GM21526 (cell line): ENCODE data around the gene TFF3.
"Not testable (repeated sequence)": the region's sequence is repeated elsewhere in the genome, so short reads cannot be mapped to it uniquely, and the experiment has no call there.

Experiments
- ATAC-seq: cut with Tn5 transposase; IDR thresholded peaks from one replicate; pipeline ENCODE4 v1.9.1; 2021; ENCODE audit warnings: moderate library complexity; ENCODE audit not compliant: unreplicated experiment, low FRiP score

Gene TFF3

GRCh38 chr21:42307106-42307505 is 8.1 kb downstream of the TFF3 start:
- no peak for ATAC-seq

- ATAC-seq: no peak
These were observed 8.7 kb downstream of the TFF3 start for GRCh38 chr21:42306366-42307035.

- no peak for ATAC-seq
These were observed 9.5 kb downstream of the TFF3 start for GRCh38 chr21:42305707-42306147.

GRCh38 chr21:42304556-42305454 is 10.4 kb downstream of the TFF3 start:
- ATAC-seq: no peak

GRCh38 chr21:42303443-42303842 is 11.8 kb downstream of the TFF3 start:
- no peak for ATAC-seq

GRCh38 chr21:42302794-42303193 is 12.4 kb downstream of the TFF3 start:
- ATAC-seq: no peak

- ATAC-seq: no peak
These were observed 13.0 kb downstream of the TFF3 start for GRCh38 chr21:42302076-42302650.

- no peak for ATAC-seq
These were observed 13.7 kb downstream of the TFF3 start for GRCh38 chr21:42301371-42302075.

GRCh38 chr21:42300956-42301355 is 14.3 kb downstream of the TFF3 start:
- ATAC-seq: no peak

- no peak for ATAC-seq
These were observed 15.1 kb downstream of the TFF3 start for GRCh38 chr21:42300045-42300583.

GRCh38 chr21:42299324-42300044 is 15.7 kb downstream of the TFF3 start:
- ATAC-seq: no peak

GRCh38 chr21:42298657-42299056 is 16.6 kb downstream of the TFF3 start:
- ATAC-seq: no peak

- ATAC-seq: no peak
These were observed 17.0 kb downstream of the TFF3 start for GRCh38 chr21:42298237-42298636.

- ATAC-seq: no peak
These were observed 17.8 kb downstream of the TFF3 start for GRCh38 chr21:42297377-42297776.

GRCh38 chr21:42296501-42296900 is 18.7 kb downstream of the TFF3 start:
- no peak for ATAC-seq

- ATAC-seq: no peak
These were observed 19.4 kb downstream of the TFF3 start for GRCh38 chr21:42295845-42296244.

GRCh38 chr21:42294273-42294880 is 20.8 kb downstream of the TFF3 start:
- no peak for ATAC-seq

GRCh38 chr21:42293649-42294272 is 21.4 kb downstream of the TFF3 start:
- no peak for ATAC-seq

- ATAC-seq: not testable (repeated sequence)
These were observed 22.6 kb downstream of the TFF3 start for GRCh38 chr21:42292563-42293142.
